GM12801 (cell line): Measurements from ENCODE around the gene HEXIM2.

ENCODE experiments used
- CTCF ChIP-seq: IDR thresholded peaks from one replicate; pipeline ENCODE4 v1.5.1; 2011; ENCODE audit warnings: control low read depth; ENCODE audit not compliant: insufficient read length; ENCODE audit errors: extremely low read depth

The HEXIM2 gene

DNA sequence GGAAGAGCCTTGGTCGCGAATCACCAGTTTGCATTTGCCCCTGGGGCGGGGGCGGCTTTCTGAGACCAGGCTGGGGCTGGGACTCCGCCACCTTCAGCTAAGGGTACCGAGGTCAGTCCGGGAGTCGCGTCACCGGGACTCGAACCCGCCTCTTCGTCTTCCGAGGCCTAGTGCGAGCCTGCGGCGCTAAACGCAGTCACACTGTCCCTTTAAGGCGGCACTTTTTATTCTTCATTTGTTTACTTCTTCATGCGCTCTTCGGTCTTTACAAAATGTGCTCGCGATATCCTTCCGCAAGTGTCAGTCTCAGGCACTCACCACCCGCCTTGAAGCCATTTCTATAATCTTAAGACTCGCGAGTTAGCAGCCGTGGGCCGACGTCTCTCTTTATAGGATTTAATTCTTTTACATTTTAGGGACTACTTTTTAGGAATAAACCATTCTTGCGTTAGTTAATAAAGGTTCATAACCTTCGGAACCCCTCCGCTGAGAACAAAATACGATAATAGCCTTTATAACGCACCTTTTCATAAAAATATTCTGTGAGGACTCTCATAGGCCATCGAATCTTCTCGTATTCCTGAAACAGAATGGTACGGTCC, 14.0 kb upstream of the HEXIM2 start:
- no peak for TF ChIP-seq CTCF

- no peak for TF ChIP-seq CTCF
Measured at GRCh38 chr17:45148183-45149036, 13.3 kb upstream of the HEXIM2 start, which contains the start of gene HEXIM1. HEXIM1 (plus strand) TSS chr17:45148475; CDS start chr17:45149191, 716 bp downstream.

- TF ChIP-seq CTCF: no peak
Measured at GRCh38 chr17:45149037-45149668, 12.5 kb upstream of the HEXIM2 start.

GRCh38 chr17:45149669-45150664, 11.7 kb upstream of the HEXIM2 start:
- no peak for TF ChIP-seq CTCF

- no peak for TF ChIP-seq CTCF
Measured at GRCh38 chr17:45150911-45151809, 10.5 kb upstream of the HEXIM2 start.

DNA sequence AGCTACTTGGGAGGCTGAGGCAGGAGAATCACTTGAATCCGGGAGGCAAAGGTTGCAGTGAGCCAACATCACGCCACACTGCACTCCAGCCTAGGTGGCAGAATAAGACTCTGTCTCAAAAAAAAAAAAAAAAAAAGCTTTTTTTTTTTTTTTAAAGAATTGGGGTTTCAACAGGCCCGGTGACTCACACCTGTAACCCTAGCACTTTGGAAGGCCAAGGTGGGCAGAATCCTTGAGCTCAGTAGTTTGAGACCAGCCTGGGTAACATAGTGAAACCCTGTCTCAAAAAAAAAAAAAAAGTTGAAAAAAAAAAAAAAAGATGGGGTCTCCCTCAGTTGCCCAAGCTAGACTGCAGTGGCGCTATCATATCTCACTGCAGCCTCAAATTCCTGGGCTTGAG, 6.6 kb upstream of the HEXIM2 start:
- TF ChIP-seq CTCF: no peak
